ENCODE data around the gene GRAMD1B. TPM values are rescaled to one million over a fixed set of nuclear protein-coding genes. Genes with fewer than 3 reads are reported as not detected.

Gene GRAMD1B
- polyA plus RNA-seq, 2 of the 4 experiments (the other 2 are of a cell fraction): 55.5 to 108 TPM

DNA sequence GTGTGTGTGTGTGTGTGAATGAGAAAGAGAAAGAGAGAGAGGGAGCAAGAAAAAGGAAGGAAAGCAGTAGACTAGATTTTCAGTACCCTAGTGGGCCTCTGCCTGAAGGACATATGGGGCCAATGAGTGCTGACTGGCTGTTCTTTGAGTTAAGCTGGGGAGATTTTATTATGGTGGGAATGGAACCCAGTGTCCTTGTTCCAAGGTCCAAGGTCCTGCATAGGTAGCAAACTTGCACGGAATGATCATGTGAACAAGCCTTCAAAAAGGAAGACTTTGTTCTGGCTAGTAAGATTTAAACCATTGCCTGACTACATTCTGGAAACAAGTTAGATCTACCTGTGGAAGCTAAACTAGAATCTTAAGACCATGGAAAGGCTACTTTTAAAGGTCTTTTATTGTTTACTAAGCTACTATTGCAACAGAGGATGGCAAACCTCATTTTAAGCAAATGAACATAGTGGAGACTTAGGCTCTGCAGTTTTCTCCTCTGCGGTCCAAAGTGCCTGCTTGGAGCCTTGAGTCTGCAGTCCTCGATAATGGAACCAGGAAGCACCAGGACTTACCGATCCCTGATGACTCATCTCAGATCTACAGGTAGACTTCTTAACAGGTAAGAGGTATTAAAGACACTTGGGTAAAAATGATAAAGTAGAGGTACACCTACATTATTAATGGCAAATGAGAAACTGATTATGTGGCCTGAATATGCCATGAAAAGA lies 10.2 kb upstream of the GRAMD1B start:
- CTCF ChIA-PET: interaction anchor here (0.9 to 1.5 kb wide), 2 partner anchors 12 kb away, joined by 5 read pairs; no protein-coding TSS in a partner anchor
- WGBS (ENCODE audit: missing lambda C conversion rate): 83% methylated on average over 4 of the region's 4 CpGs
- DNase-seq (ENCODE audit: low read depth in 1 of 2, low spot score in 1 of 2): no peak
- Histone ChIP-seq H3K4me3 (no peak overlapping the region), H3K9me3 (no peaks in the 10 kb centered on the region), H3K4me2 (no peak overlapping the region), H3K27ac (no peak overlapping the region), H3K4me1 (no peaks in the 10 kb centered on the region)
- TF ChIP-seq, protein P1, sequence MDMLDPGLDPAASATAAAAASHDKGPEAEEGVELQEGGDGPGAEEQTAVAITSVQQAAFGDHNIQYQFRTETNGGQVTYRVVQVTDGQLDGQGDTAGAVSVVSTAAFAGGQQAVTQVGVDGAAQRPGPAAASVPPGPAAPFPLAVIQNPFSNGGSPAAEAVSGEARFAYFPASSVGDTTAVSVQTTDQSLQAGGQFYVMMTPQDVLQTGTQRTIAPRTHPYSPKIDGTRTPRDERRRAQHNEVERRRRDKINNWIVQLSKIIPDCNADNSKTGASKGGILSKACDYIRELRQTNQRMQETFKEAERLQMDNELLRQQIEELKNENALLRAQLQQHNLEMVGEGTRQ (IDR thresholded peaks at IDR 0.05): no peak
- TF ChIP-seq ZNF302 (CRISPR knock-in tag; IDR thresholded peaks at IDR 0.05) (no peak), FOSL2 (IDR thresholded peaks at IDR 0.05) (no peak), FOSL2 (CRISPR knock-in tag; IDR thresholded peaks at IDR 0.05) (peak; percentile 20; the same call in 1 of the 2 replicates), POLR2AphosphoS2 (conservative IDR thresholded peaks at IDR 0.05; ENCODE audit: low read length) (no peak)
- TF ChIP-seq, protein P2, sequence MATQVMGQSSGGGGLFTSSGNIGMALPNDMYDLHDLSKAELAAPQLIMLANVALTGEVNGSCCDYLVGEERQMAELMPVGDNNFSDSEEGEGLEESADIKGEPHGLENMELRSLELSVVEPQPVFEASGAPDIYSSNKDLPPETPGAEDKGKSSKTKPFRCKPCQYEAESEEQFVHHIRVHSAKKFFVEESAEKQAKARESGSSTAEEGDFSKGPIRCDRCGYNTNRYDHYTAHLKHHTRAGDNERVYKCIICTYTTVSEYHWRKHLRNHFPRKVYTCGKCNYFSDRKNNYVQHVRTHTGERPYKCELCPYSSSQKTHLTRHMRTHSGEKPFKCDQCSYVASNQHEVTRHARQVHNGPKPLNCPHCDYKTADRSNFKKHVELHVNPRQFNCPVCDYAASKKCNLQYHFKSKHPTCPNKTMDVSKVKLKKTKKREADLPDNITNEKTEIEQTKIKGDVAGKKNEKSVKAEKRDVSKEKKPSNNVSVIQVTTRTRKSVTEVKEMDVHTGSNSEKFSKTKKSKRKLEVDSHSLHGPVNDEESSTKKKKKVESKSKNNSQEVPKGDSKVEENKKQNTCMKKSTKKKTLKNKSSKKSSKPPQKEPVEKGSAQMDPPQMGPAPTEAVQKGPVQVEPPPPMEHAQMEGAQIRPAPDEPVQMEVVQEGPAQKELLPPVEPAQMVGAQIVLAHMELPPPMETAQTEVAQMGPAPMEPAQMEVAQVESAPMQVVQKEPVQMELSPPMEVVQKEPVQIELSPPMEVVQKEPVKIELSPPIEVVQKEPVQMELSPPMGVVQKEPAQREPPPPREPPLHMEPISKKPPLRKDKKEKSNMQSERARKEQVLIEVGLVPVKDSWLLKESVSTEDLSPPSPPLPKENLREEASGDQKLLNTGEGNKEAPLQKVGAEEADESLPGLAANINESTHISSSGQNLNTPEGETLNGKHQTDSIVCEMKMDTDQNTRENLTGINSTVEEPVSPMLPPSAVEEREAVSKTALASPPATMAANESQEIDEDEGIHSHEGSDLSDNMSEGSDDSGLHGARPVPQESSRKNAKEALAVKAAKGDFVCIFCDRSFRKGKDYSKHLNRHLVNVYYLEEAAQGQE (IDR thresholded peaks at IDR 0.05): no peak
- no peak for ATAC-seq
- POLR2A ChIA-PET: no interaction called here
- FAIRE-seq: no peak

DNA sequence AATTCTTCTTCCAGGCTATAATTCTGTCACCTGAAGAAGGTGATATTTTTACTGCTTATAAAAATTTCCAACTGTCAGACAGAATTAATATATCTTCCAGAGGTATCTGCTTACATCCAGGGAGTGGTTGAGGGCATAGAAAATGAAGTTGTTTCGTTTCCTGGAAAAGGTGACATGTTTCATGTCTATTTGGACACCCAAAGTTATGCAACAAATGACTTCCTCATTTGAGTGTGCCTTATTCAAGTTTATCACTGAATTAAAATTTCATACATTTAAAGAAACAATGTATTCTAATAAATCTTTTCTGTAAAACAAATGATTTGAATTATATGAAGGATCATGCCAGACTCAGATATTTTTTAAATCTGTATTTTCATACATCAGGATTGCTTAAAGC lies 8.5 kb upstream of the GRAMD1B start:
- ATAC-seq (no peak), DNase-seq (ENCODE audit: low read depth in 1 of 2, low spot score in 1 of 2) (no peak), FAIRE-seq (no peak)
- no peak overlapping the region for H3K4me2 ChIP-seq
- H3K27ac ChIP-seq: no peak overlapping the region
- H3K4me1 ChIP-seq: no peaks in the 10 kb centered on the region
- ChIA-PET POLR2A (no interaction called here), CTCF (interaction anchor here (3.2 kb wide), 1 partner anchor 14 kb away, joined by 9 read pairs; no protein-coding TSS in a partner anchor)
- no peak overlapping the region for H3K4me3 ChIP-seq
- no peak for TF ChIP-seq FOSL2 (IDR thresholded peaks at IDR 0.05)
- no peak for TF ChIP-seq FOSL2 (CRISPR knock-in tag; IDR thresholded peaks at IDR 0.05)
- TF ChIP-seq MAZ (IDR thresholded peaks at IDR 0.05; ENCODE audit: borderline replicate concordance, low read depth, low read length): no peak
- TF ChIP-seq MYC (IDR thresholded peaks at IDR 0.05; ENCODE audit: borderline replicate concordance, low read length): no peak
- no peak for TF ChIP-seq MAFK (IDR thresholded peaks at IDR 0.05; ENCODE audit: partially characterized antibody)
- no peak for TF ChIP-seq EHMT2 (IDR thresholded peaks at IDR 0.05; ENCODE audit: low read depth)
- TF ChIP-seq, protein P3, sequence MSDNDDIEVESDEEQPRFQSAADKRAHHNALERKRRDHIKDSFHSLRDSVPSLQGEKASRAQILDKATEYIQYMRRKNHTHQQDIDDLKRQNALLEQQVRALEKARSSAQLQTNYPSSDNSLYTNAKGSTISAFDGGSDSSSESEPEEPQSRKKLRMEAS (IDR thresholded peaks at IDR 0.05): no peak
- TF ChIP-seq, protein P4, sequence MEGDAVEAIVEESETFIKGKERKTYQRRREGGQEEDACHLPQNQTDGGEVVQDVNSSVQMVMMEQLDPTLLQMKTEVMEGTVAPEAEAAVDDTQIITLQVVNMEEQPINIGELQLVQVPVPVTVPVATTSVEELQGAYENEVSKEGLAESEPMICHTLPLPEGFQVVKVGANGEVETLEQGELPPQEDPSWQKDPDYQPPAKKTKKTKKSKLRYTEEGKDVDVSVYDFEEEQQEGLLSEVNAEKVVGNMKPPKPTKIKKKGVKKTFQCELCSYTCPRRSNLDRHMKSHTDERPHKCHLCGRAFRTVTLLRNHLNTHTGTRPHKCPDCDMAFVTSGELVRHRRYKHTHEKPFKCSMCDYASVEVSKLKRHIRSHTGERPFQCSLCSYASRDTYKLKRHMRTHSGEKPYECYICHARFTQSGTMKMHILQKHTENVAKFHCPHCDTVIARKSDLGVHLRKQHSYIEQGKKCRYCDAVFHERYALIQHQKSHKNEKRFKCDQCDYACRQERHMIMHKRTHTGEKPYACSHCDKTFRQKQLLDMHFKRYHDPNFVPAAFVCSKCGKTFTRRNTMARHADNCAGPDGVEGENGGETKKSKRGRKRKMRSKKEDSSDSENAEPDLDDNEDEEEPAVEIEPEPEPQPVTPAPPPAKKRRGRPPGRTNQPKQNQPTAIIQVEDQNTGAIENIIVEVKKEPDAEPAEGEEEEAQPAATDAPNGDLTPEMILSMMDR (IDR thresholded peaks at IDR 0.05): no peak
- no peak for TF ChIP-seq ZC3H11A (IDR thresholded peaks at IDR 0.05)
- no peak for TF ChIP-seq CBX2 (IDR thresholded peaks at IDR 0.05; ENCODE audit: borderline replicate concordance, low read depth)
- TF ChIP-seq, protein P5, sequence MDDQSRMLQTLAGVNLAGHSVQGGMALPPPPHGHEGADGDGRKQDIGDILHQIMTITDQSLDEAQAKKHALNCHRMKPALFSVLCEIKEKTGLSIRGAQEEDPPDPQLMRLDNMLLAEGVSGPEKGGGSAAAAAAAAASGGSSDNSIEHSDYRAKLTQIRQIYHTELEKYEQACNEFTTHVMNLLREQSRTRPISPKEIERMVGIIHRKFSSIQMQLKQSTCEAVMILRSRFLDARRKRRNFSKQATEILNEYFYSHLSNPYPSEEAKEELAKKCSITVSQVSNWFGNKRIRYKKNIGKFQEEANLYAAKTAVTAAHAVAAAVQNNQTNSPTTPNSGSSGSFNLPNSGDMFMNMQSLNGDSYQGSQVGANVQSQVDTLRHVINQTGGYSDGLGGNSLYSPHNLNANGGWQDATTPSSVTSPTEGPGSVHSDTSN (IDR thresholded peaks at IDR 0.05): no peak
- TF ChIP-seq RARB (CRISPR knock-in tag; IDR thresholded peaks at IDR 0.05): no peak
- TF ChIP-seq FOXS1 (CRISPR knock-in tag; IDR thresholded peaks at IDR 0.05): no peak
- no peak for TF ChIP-seq RFX5 (IDR thresholded peaks at IDR 0.05)
- H3K9me3 ChIP-seq: no peaks in the 10 kb centered on the region
- 7% methylated on average over 1 of the region's 1 CpG for WGBS (ENCODE audit: missing lambda C conversion rate)
